SK-N-SH (cell line): ENCODE measurements around the gene DIPK1A. TPM values are rescaled to one million over a fixed set of nuclear protein-coding genes. Genes with fewer than 3 reads are reported as not detected.

Experiments
- CTCF ChIA-PET: fragments of 300-600, 350-600 bp; formaldehyde crosslinking; extraction: SDS; loops from one replicate; lab custom pipeline; 2021; lab: Yijun Ruan, JAX
- POLR2A ChIA-PET: fragments of 350-600 bp; sonication (Branson Sonifier 250); formaldehyde crosslinking; extraction: SDS; loops from one replicate; lab custom pipeline; 2020; ENCODE audit warnings: antibody characterized with exemption, inconsistent platforms; lab: Yijun Ruan, JAX
- DNase-seq: peaks from one replicate; pipeline ENCODE4 v3.0.0; 2012
- H2AFZ ChIP-seq: fragments of 200-600 bp; sonication (generic); 2 replicates; pipeline ENCODE4 v1.8.1; 2016; ENCODE audit warnings: antibody characterized with exemption, mild to moderate bottlenecking, low read depth
- H3F3A ChIP-seq: fragments of 200-600 bp; sonication (generic); replicated peaks from 2 replicates; pipeline ENCODE3; 2016; ENCODE audit warnings: antibody characterized with exemption, mild to moderate bottlenecking; ENCODE audit not compliant: insufficient read depth
- H3K27ac ChIP-seq, 2 experiments: fragments of 200-500 bp in 1 of 2; fragments of 200-600 bp in 1 of 2; sonication (Bioruptor generic) in 1 of 2; sonication (generic), shearing (Covaris generic) in 1 of 2; 2 replicates each; pipeline versions ENCODE4 v1.5.1 to v1.6.1; 2014 to 2016; ENCODE audit warnings: low read depth in 2 of 2, inconsistent platforms in 1 of 2, low read length in 1 of 2, mild to moderate bottlenecking in 1 of 2, mixed read lengths in 1 of 2
- H3K27me3 ChIP-seq: fragments of 200-600 bp; sonication (generic), shearing (Covaris generic); 2 replicates; pipeline ENCODE4 v1.6.1; 2016; ENCODE audit warnings: mixed run types; ENCODE audit not compliant: insufficient read depth
- H3K36me3 ChIP-seq, 2 experiments: fragments of 200-500 bp in 1 of 2; fragments of 200-600 bp in 1 of 2; sonication (Bioruptor generic) in 1 of 2; sonication (generic) in 1 of 2; replicated peaks in 1 of 2; 2 replicates each; pipeline versions ENCODE3 to v1.5.1; 2014 to 2016; ENCODE audit warnings: low read length in 1 of 2, mild to moderate bottlenecking in 1 of 2; ENCODE audit not compliant: insufficient read depth in 2 of 2, control insufficient read depth in 1 of 2
- H3K4me1 ChIP-seq, 2 experiments: fragments of 200-500 bp in 1 of 2; fragments of 200-600 bp in 1 of 2; sonication (Bioruptor generic) in 1 of 2; sonication (generic), shearing (Covaris generic) in 1 of 2; 2 replicates each; pipeline versions ENCODE4 v1.5.1 to v1.6.1; 2014 to 2016; ENCODE audit warnings: low read depth in 1 of 2, low read length in 1 of 2, mixed run types in 1 of 2; ENCODE audit not compliant: insufficient read depth in 2 of 2, control insufficient read depth in 1 of 2
- H3K4me2 ChIP-seq: fragments of 200-600 bp; sonication (generic), shearing (Covaris generic); 2 replicates; pipeline ENCODE4 v1.6.1; 2017; ENCODE audit warnings: mixed run types
- H3K4me3 ChIP-seq, 2 experiments: fragments of 200-500 bp in 1 of 2; fragments of 200-600 bp in 1 of 2; sonication (Bioruptor generic) in 1 of 2; sonication (generic), shearing (Covaris generic) in 1 of 2; 2 replicates each; pipeline versions ENCODE4 v1.5.1 to v1.8.1; 2014 to 2016; ENCODE audit warnings: low read depth in 2 of 2, inconsistent platforms in 1 of 2, low read length in 1 of 2, mild to moderate bottlenecking in 1 of 2, mixed read lengths in 1 of 2, moderate library complexity in 1 of 2
- H3K79me2 ChIP-seq: fragments of 200-600 bp; sonication (generic); 2 replicates; pipeline ENCODE4 v1.8.1; 2017; ENCODE audit warnings: mild to moderate bottlenecking; ENCODE audit not compliant: insufficient read depth
- H3K9ac ChIP-seq: fragments of 200-600 bp; sonication (generic); 2 replicates; pipeline ENCODE4 v1.6.1; 2017; ENCODE audit warnings: mixed run types
- H3K9me2 ChIP-seq: fragments of 200-600 bp; sonication (generic); 2 replicates; pipeline ENCODE4 v1.6.1; 2017; ENCODE audit warnings: mixed run types
- H3K9me3 ChIP-seq: fragments of 200-600 bp; sonication (generic); 2 replicates; pipeline ENCODE4 v1.6.1; 2017; ENCODE audit warnings: mixed run types, mild to moderate bottlenecking, moderate library complexity
- H4K20me1 ChIP-seq: fragments of 200-600 bp; sonication (generic); 2 replicates; pipeline ENCODE4 v1.6.1; 2017; ENCODE audit warnings: mild to moderate bottlenecking, mixed run types; ENCODE audit not compliant: insufficient read depth
- CTCF ChIP-seq: fragments of 200-600 bp; sonication (generic); IDR thresholded peaks from 2 replicates; pipeline ENCODE4 v1.6.1; 2017; ENCODE audit warnings: antibody characterized with exemption, mild to moderate bottlenecking, moderate library complexity
- EP300 ChIP-seq, 2 experiments: IDR thresholded peaks; 2 replicates each; pipeline versions ENCODE4 v1.4.0 to v1.6.1; 2012; ENCODE audit warnings: borderline replicate concordance in 1 of 2, low read depth in 1 of 2, low read length in 1 of 2
- GATA2 ChIP-seq: sonication (generic); formaldehyde crosslinking; IDR thresholded peaks from 2 replicates; pipeline ENCODE4 v1.5.0; 2020; ENCODE audit warnings: mild to moderate bottlenecking, missing genetic modification reagents
- IRF3 ChIP-seq: fragments of 150-350 bp; IDR thresholded peaks from 2 replicates; pipeline ENCODE4 v1.6.1; 2016; ENCODE audit warnings: mild to moderate bottlenecking, low read depth, low read length
- JUND ChIP-seq: IDR thresholded peaks from 2 replicates; pipeline ENCODE4 v1.4.0; 2012
- MEF2A ChIP-seq: IDR thresholded peaks from 2 replicates; pipeline ENCODE4 v1.4.0; 2012; ENCODE audit warnings: low read depth, borderline replicate concordance
- MXI1 ChIP-seq: IDR thresholded peaks from 2 replicates; pipeline ENCODE4 v1.6.1; 2012; ENCODE audit warnings: mild to moderate bottlenecking, low read depth, low read length, improper control_type of control experiment
- NFIC ChIP-seq: IDR thresholded peaks from 2 replicates; pipeline ENCODE4 v1.4.0; 2012; ENCODE audit warnings: borderline replicate concordance
- PBX3 ChIP-seq: IDR thresholded peaks from 2 replicates; pipeline ENCODE4; 2012
- POLR2AphosphoS5 ChIP-seq: IDR thresholded peaks from 2 replicates; pipeline ENCODE4 v1.6.1; 2012; ENCODE audit warnings: low read depth, low read length
- RFX5 ChIP-seq: IDR thresholded peaks from 2 replicates; pipeline ENCODE4 v1.6.1; 2012; ENCODE audit warnings: mild to moderate bottlenecking, improper control_type of control experiment, low read length
- SIN3A ChIP-seq: IDR thresholded peaks from 2 replicates; pipeline ENCODE4 v1.6.1; 2012; ENCODE audit warnings: low read depth, mild to moderate bottlenecking, low read length, moderate library complexity, borderline replicate concordance
- TCF12 ChIP-seq: IDR thresholded peaks from 2 replicates; pipeline ENCODE4 v1.4.0; 2012
- TEAD4 ChIP-seq: IDR thresholded peaks from 2 replicates; pipeline ENCODE4 v1.4.0; 2012; ENCODE audit warnings: mild to moderate bottlenecking, borderline replicate concordance; ENCODE audit not compliant: insufficient read depth
- USF1 ChIP-seq: IDR thresholded peaks from 2 replicates; pipeline ENCODE4 v1.4.0; 2012; ENCODE audit warnings: low read depth, borderline replicate concordance
- USF2 ChIP-seq: fragments of 150-350 bp; IDR thresholded peaks from 2 replicates; pipeline ENCODE4 v1.6.1; 2017; ENCODE audit warnings: antibody characterized with exemption, low read length, low read depth, borderline replicate concordance
- WGBS: methylation state at CpG from one replicate; pipeline ENCODE4 v1.1.6; 2017; ENCODE audit warnings: low lambda C conversion rate; 5-methylcytosine and 5-hydroxymethylcytosine counted together
- polyA plus RNA-seq, 3 experiments: library from polyadenylated mRNA; depleted of rRNA; stranded (reverse); fragments of >200 nt; gene quantifications; 2 replicates each; pipeline ENCODE4 v1.2.3, GENCODE V29; 2012

The DIPK1A gene
- polyA plus RNA-seq, 1 of the 3 experiments (the other 2 are of a cell fraction), result 3.4 TPM

GRCh38 chr1:92842082-92843045, 118.9 kb downstream of the DIPK1A start:
- ChIA-PET CTCF (interaction anchor here (0.5 to 2.5 kb wide), 11 partner anchors 10 to 532 kb away, joined by 3 to 12 read pairs (median 4); partner anchors contain the start of genes DIPK1A and RPL5), POLR2A (no interaction called here)
- H3K27me3 ChIP-seq, result no peaks in the 10 kb centered on the region
- H4K20me1 ChIP-seq, result peaks cover 40% of the 10 kb centered on the region
- no peaks in the 10 kb centered on the region for H3K9me2 ChIP-seq
- no peak overlapping the region for H2AFZ ChIP-seq
- peaks cover 33% of the 10 kb centered on the region for H3K79me2 ChIP-seq
- peaks cover 68 to 71% of the 10 kb centered on the region in 2 experiments for H3K36me3 ChIP-seq
- no peak overlapping the region for H3K27ac ChIP-seq
- H3K4me3 ChIP-seq, result no peak overlapping the region
- peaks cover under 1 to 6% of the 10 kb centered on the region in 2 experiments; a peak in 3 of 4 replicates for H3K4me1 ChIP-seq
- H3K9ac ChIP-seq, result no peak overlapping the region
- peaks cover 62% of the 10 kb centered on the region for H3F3A ChIP-seq
- 81% methylated on average over 4 of the region's 4 CpGs for WGBS
- no peaks in the 10 kb centered on the region for H3K9me3 ChIP-seq
- no peak for DNase-seq
- H3K4me2 ChIP-seq, result no peak overlapping the region
- TF ChIP-seq RFX5 (no peak), USF1 (no peak), POLR2AphosphoS5 (peak; percentile 34; the same call in 1 of the 2 replicates), JUND (0 out of 2 replicates have a peak, but pooled peaks have one; percentile 2), MEF2A (no peak), GATA2 (CRISPR knock-in tag) (no peak), NFIC (no peak), SIN3A (no peak), TEAD4 (no peak), USF2 (no peak), IRF3 (no peak), CTCF (no peak), MXI1 (no peak), EP300 (IDR thresholded peaks at IDR 0.05; ENCODE audit: borderline replicate concordance in 1 of 2, low read depth in 1 of 2, low read length in 1 of 2) (no peak), TCF12 (no peak), PBX3 (no peak)
- TF ChIP-seq, all 33 proteins: peak for 2
